Measurements from ENCODE around the gene CACNA1D.

The CACNA1D gene

GRCh38 chr3:53815651-53816050 is 321.2 kb downstream of the CACNA1D start:
- no peak for DNase-seq

- no peak for DNase-seq
Observed at GRCh38 chr3:53816425-53816824, 322.0 kb downstream of the CACNA1D start.

GRCh38 chr3:53817211-53817610 is 322.8 kb downstream of the CACNA1D start:
- no peak for DNase-seq

DNA sequence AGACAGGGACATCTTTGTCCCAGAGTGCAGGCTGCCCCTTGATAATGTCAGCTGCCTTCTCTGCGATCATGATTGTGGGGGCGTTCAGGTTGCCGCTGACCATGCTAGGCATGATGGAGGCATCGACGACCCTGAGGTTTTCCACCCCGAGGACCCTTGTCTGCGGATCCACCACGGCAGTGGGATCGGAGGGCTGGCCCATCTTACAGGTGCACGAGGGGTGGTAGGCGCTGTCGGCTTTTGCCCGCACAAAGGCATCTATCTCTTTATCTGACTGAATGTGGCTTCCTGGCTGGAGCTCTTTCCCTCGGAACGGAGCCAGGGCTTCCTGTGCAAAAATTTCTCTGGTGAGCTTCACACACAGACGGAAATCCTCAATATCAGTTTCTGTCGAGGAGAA is 323.4 kb downstream of the CACNA1D start:
- DNase-seq, result no peak

GRCh38 chr3:53818221-53819162 is 324.1 kb downstream of the CACNA1D start:
- no peak for DNase-seq

- DNase-seq, result no peak
Observed at GRCh38 chr3:53819163-53819868, 324.9 kb downstream of the CACNA1D start.

DNA sequence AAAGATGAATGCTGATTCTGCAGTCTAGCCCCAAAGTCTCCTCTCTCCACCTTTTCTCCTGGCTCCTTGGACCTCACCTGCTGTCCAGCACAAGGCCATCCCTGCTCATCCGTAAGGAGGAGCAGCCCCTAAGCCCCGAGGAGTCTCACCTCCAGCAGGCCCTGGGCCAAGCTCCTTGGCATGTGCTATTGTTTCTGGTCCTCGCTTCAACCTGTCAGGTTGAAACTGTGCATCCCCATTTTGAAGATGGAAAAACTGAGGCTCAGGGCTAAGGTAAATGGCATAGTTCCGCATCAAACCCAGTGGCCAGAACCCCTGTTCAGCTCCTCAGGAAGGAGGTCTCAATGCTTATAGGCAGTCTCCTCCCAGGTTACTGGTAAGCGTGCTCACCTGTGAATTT is 325.7 kb downstream of the CACNA1D start:
- no peak for DNase-seq

GRCh38 chr3:53820756-53821580 is 326.6 kb downstream of the CACNA1D start:
- DNase-seq, result no peak

DNA sequence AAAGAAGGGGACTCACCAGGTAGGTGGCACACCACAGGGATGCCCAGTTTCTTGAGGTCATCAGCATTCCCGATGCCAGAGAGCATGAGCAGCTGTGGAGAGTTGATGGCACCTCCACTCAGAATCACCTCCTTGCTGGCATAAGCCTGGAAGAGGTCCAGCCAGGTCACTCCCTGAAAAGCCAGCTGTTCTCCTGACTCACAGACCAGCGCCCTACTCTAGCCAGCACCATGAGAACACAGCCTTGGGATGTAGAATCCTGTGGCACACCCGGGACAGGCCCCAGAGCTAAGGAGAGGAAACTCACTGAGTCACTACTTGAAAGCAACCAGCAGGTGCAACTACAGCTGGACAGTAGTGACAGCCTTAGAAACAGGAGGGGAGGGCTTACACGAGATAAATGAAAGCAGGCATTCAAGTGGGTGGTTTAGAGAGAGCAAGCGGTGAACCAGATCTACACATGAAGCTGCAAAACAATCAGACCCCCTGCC is 327.3 kb downstream of the CACNA1D start:
- no peak for DNase-seq

GRCh38 chr3:53822331-53822741 is 327.9 kb downstream of the CACNA1D start:
- DNase-seq, result no peak

DNA sequence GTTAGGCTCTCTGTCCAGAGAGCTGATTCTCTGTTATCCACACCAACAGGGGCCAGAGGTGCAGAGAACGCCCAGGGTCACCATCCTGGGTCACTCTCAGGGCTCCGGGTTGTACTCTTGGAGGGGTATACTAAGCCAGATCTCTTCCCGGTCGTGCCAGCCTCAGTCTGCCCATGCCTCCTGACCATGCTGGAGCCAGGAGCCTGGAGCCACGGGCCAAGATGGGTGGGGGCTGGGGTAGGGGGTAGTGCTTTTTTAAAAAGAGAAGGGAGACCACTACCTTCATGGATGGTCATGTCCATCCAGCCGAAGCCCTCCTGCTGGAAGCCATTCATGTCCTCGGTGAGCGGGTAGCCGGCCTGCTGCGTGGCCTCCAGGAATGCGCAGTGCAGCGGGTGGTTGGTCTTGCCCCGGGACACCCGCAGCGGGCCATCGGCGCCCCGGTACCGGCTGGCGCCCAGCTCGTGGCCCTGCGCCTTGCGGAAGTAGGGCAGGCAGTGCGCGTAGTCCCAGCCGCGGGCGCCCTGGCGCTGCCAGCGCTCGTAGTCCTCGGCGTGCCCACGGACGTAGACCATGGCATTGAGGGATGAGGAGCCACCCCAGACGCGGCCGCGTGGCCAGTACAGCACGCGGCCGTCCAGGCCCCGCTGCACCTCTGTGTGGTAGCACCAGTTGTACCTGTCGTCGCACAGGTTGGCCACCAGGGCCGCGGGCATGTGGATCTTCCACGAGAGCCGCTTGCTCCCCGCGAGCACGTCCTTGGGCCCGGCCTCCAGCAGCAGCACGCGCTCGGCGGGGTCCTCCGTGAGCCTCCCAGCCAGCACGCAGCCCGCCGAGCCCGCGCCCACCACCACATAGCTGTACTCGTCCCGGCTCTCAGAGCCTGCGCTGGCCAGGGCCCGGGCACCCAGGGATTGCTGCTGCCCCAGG is 328.9 kb downstream of the CACNA1D start:
- DNase-seq, result no peak

- DNase-seq, result no peak
Observed at GRCh38 chr3:53823956-53824657, 329.7 kb downstream of the CACNA1D start.

DNA sequence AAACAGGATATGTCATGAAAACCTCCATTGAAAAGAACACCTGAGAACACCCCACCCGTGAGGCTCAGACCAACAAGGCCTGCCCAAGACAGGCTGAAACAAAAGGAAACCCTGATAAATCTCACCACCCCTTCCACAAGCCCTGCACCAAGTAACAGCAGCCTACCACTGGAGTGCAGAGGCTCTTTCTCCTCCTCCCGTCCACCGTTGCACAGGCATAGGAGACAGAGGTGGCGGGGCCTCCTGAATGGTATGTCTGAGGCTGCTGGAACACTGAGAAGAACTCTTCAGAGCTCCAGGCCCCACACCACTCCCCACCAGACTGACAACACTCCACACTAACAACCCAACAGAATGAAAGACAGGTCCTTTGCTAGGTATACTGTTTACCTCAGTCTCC is 330.4 kb downstream of the CACNA1D start:
- no peak for DNase-seq

- DNase-seq, result no peak
Observed at GRCh38 chr3:53826048-53826447, 331.6 kb downstream of the CACNA1D start.

DNA sequence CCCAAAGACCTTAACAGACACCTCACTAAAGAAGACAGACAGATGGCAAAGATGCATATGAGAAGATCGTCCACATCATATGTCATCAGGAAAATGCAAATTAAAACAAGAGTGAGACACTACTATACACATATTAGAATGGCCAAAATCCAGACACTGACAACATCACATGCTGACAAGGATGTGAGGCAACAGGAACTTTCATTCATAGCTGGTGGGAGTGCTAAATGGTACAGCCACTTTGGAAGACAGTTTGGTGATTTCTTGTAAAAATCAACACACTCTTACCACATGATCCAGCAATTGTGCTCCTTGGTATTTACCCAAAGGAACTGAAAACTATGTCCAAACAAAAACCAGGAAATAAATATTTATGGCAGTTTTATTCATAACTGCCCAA is 334.2 kb downstream of the CACNA1D start:
- DNase-seq, result no peak

DNA sequence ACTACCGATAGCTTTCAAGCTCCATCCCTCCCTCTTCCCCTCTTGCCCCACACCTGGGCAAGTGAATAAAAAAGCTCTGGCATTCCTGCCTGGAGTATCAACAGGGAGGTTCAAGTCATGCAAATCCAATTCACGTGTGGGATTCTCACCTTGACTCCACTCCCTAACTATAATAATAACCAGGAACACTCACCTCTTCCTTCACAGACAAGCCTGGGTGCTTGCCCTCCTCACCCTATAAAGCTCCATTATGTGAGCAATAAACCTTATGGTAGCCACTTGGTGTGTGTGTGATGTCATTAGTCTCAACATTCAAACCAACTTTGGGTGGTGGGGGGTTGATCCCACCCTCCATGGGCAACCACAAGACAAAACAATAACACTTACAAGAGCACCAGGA is 335.2 kb downstream of the CACNA1D start:
- no peak for DNase-seq

- no peak for DNase-seq
Observed at GRCh38 chr3:53830944-53831343, 336.5 kb downstream of the CACNA1D start.

DNA sequence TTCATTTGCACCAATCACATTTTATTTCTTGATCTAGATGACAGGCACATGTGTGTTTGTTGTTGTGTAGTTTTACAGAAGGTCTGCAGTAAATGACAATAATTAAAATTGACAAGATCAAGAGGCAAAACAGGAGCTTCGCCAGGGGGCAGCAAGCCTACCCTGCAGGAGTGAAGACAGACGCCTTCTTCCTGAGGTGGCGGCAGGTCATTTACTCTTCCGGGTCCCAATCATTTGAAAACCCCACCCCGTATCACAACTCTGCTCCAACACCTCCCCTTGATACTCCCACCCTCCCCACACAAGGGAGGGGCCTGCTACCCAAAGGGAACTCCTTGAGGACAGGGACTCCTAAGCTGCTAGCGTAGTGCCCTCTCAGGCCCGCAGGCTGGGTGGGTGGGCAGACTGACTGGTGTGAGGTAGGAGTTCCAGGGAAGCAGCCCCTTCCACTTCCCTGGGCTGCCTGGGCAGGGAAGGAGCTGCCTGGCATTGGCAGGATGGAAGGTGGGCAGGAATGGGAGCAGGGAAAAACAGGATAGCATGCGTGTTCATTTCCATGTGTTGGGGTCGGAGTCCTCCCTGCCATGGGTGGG is 338.7 kb downstream of the CACNA1D start:
- no peak for DNase-seq

- DNase-seq, result no peak
Observed at GRCh38 chr3:53833700-53834099, 339.3 kb downstream of the CACNA1D start.

DNA sequence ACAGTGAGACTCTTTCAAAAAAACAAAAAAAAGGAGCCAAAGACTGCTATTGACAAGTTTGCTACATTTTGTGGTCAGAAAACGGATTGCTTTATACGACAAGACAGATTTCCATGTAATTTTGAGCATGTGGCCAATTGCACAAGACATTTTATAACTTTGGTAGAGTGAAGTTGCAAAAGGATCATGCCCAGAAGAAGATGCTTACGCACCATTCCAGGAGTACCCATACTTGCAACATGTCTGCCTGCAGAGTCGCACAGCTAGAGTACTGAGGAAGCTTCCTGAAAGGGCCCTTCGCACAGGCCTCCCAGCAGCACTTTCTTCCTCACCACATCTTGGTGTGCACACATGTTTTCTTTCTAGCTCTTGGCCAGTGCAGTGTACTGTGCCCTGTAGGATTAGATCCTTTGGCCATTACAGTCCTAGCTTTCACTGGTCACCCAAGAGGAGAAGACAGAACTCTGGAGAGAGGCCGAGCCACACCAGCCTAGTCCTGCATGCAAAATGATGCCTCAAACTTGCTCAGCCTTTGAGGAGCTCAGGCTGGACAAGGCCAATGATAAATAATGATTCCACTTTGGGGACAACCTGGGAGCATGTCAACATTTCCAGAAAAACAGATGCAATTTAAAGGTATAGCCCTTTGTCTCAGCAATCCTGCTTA is 340.2 kb downstream of the CACNA1D start:
- DNase-seq, result no peak

Measured in SW 1271 (cell line).